Stimulated activated CD8-positive, alpha-beta memory T cell treated with anti-CD3 and anti-CD28 coated beads, Interleukin-2, amount 100 ng/mL, for 48 hours (primary cell): ENCODE results near the gene RBL1.
A peak's percentile ranks its signal among the peaks of the same experiment; 100 is the strongest.
"Not testable (repeated sequence)": the region's sequence is repeated elsewhere in the genome, so short reads cannot be mapped to it uniquely, and the experiment has no call there.

Experiments
- DNase-seq, 2 donors: peaks; one replicate each; pipeline ENCODE4 v3.0.0-alpha.2; 2020; ENCODE audit warnings: low read depth in 2 of 2

The RBL1 gene

DNA sequence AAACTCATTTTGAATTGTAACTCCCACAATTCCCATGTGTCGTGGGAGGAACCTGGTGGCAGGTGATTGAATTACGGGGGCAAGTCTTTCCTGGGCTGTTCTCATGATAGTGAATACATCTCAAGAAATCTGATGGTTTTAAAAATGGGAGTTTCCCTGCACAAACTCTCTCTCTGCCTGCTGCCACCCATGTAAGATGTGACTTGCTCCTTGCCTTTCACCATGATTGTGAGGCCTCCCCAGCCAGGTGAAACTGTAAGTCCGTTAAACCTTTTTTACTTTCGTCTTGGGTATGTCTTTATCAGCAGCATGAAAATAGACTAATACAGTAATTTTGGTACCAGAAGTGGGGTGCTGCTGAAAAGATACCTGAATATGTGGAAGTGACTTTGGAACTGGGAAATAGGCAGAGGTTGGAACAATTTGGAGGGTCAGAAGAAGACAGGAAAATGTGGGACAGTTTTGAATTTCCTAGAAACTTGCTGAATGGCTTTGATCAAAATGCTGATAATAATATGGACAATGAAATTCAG is 102.9 kb downstream of the RBL1 start:
- DNase-seq = no peak

GRCh38 chr20:36991703-36992102 is 104.1 kb downstream of the RBL1 start:
- DNase-seq = no peak

DNA sequence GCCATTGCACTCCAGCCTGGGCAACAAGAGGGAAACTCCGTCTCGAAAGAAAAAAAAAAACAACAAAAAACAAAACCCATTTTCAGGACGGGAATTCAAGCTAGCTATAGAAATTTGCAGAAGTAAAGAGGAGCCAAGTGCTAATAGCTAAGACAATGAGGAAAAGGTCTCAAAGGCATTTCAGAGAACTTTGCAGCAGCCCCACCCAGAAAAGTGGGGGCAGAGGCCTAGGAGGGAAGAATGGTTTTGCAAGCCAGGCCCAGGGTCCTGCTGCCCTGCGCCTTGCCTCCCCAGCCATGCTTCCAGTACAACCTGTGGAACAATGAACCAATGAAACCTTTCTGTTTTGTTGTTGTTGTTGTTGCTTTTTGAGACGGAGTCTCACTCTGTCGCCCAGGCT is 106.0 kb downstream of the RBL1 start:
- DNase-seq = no peak

- no peak for DNase-seq
Observed at GRCh38 chr20:36988494-36988966, 107.3 kb downstream of the RBL1 start.

GRCh38 chr20:36984257-36984638 is 111.5 kb downstream of the RBL1 start:
- DNase-seq = no peak

DNA sequence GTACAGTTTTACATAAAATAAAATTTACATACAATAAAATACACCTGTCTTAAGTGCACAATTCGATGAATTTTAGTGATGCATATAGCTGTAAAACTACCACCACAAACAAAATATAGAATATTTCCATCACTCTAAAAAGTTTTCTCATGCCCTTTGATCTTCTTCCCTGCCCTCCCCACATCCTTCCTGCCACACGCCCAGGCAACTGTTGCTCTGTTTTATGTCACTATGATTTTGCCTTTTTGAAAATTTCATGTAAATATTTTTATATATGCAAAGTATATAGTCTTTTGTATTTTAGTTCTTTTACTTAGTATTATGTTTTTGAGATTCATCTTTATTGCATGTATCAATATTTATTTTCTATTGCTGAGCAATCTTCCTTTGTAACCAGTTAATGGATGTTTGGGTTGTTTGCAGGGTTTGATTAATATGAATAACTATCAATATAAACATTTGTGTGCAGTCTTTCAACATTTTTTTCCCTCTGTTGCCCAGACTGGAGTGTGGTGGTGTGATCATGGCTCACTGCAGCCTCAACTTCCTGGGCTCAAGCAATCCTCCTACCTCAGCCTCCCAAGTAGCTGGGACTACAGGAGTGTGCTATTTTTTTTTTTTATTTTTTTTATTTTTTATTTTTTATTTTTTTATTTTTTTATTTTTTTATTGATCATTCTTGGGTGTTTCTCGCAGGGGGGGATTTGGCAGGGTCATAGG is 120.5 kb downstream of the RBL1 start:
- DNase-seq = peak in 1 of 2 donors; percentile 15

DNA sequence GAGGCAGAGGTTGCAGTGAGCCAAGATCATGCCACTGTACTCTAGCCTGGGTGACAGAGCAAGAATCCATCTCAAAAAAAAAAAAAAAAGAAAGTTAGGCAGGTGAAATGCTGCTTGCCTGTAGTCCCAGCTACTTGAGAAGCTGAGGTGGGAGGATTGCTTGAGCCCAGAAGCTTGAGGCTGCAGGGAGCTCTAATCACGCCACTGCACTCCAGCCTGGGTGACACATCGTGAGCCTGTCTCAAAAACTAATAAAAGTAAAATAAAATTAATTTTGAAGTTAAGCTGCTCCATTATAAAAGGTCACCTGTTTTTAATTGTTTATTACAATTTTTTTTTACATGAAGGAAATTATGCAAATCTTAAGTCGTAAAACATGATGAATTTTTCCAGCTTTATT is 121.1 kb downstream of the RBL1 start:
- no peak for DNase-seq

DNA sequence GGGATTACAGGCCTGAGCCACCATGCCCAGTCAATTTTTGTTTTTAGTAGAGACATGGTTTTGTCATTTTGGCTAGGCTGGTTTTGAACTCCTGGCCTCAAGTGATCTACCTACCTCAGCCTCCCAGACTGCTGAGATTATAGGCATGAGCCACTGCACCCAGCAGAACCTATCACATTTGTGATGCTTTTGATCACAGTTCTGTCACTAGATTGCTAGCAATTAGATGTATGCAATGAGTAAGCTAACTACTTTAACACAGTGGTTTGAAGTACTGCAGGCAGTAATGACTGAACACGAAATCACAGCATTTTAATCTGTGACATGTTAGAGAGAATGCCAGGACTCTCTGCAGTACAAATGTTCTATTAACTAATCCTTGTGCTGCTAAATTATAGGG is 124.7 kb downstream of the RBL1 start:
- no peak for DNase-seq

GRCh38 chr20:36969478-36970186 is 126.2 kb downstream of the RBL1 start:
- no peak for DNase-seq

DNA sequence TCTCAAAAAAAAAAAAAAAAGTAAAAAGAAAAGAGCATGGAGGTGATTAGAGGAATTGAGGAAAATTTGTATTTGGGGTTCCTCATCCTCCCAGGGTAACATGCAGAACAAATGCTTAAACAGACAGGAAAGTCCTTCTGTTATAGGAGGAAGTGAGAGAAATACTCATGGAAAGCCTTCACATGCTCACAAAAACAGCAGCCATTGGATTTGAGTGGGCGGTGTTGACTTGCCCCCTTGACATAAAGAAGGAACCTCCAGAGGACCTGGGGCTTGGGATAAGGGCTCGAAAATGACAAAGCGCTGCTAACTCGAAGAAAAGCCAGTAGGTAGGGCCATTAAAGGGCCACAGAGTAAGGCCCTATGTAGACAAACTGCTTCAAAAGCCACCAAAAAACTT is 126.7 kb downstream of the RBL1 start:
- DNase-seq = no peak

DNA sequence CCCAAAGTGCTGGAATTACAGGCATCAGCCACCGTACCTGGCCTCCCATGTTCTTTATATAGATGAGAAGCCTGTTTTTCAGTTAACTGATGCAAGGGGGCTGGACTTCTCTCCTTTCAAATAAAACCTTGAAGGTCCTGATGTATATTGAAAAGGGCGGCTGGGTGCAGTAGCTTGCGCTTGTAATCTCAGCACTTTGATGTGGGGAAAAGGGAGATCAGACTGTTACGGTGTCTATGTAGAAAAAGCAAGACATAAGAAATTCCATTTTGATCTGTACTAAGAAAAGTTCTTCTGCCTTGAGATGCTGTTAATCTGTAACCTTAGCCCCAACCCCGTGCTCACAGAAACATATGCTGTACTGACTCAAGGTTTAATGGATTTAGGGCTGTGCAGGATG is 128.2 kb downstream of the RBL1 start:
- DNase-seq = no peak

GRCh38 chr20:36966965-36967364 is 128.8 kb downstream of the RBL1 start:
- DNase-seq = not testable (repeated sequence)

DNA sequence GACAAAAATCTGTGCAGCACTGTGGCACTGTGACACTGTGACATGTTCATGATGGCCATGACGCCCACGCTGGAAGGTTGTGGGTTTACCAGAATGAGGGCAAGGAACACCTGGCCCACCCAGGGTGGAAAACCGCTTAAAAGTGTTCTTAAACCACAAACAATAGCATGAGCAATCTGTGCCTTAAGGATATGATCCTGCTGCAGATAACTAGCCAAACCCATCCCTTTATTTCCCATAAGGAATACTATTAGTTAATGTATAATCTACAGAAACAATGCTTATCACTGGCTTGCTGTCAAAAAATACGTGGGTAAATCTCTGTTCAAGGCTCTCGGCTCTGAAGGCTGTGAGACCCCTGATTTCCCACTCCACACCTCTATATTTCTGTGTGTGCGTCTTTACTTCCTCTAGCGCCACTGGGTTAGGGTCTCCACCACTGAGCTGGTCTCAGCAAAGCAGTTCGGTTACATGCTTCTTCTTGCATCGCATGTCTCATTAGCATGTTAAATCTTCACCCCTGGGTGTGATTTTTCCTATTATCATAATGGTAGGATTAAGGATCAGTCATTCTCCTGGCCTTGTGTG is 133.3 kb downstream of the RBL1 start:
- not testable (repeated sequence) for DNase-seq

DNA sequence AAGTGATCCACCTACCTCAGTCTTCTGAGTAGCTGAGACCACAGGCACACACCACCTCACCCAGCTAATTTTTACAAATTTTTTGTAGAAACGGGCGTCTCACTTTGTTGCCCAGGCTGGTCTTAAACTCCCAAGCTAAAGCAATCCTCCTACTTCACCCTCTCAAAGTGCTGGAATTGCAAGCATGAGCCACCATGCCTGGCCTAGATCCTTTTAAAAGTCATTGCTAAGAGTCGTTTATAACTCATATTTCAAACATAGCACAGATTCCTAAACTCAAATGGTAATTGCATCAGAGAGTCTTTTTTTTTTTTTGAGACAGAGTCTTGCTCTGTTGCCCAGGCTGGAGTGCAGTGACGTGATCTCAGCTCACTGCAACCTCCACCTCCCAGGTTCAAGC is 136.6 kb downstream of the RBL1 start:
- DNase-seq = no peak

DNA sequence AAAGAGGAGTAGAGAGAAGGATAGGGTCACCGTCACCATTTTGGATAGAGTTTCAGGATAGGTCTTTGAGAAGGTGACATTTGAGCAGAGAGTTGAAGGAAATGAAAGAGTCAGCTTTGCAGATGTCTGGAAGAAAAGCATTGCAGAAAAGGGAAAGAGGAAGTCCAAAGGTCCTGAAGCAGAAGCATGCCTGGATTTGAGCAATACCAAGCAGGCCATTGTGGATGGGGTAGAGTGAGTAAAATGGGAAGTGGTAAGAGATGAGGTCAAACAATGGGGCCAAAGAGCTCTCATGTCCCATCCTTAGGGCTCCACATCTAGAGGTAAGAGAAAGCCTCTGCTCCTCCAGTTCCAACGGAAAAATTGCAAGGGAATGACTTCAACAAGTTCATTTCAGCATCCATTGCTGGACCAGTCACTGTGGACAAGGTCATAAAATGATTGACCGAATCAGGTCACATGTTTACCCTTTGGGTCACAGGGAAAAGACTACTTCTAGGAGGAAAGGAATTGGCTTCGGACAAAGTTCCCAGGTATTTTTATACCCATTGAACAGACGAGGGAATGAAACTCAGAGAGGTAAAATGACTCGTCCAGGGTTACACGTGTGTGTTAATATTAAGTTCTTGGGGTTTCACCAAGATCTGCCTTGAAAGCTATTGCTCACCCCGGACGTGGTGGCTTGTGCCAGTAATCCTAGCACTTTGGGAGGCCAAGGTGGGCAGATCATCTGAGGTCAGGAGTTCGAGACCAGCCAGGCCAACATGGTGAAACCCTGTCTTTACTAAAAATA is 137.7 kb downstream of the RBL1 start:
- no peak for DNase-seq

DNA sequence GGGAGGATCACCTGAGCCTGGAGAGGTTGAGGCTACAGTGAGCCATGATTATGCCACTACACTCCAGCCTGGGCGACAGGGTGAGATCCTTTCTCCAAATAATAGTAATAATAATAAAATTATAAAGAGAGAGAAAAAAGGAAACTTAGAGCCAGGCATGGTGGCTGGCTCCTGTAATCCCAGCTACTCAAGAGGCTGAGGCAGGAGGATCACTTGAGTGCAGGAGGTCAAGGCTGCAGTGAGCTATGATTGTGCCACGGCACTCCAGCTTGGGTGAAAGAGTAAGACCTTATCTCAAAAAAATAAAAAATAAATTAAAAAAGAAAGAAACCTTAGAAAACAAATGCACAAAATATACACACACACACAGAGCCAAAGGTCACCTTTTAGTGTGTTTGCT is 139.1 kb downstream of the RBL1 start:
- no peak for DNase-seq

- DNase-seq = no peak
Observed at GRCh38 chr20:36956016-36956415, 139.8 kb downstream of the RBL1 start.

DNA sequence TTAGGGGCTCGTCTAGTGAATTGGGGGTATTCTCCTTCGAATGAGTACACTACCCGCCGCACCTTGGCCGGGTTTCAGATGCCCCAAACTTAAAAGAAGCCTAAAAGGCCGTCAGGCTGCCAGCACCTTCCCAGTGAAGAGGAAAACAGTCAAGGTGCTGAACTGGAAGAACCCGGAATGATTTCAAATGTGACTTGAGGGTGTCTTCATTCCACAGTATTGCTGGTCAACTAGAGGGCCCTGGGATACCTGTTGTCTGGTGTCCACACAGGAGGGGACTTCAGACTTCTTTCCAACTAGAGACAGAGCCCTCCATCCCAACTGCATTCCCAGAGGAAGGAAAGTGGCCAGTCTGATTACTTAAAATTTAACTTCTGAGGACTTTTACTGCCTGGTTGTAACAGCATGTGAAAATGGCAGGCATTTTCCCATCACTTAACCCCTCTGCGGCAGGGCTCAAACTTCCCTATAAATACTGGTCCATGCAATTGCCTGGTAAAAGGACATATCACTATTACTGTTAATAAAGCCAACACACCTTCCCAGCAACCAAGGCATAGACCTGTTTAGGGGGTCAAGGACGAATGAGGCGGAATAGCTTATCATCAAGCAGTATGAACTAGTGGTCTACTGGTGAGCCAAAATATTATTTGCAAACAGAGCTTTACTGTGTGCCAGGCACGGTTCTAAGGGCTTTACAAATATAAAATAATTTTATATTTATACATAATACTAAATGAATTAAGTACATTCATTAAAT is 143.6 kb downstream of the RBL1 start:
- DNase-seq = no peak

GRCh38 chr20:36951198-36951978 is 144.4 kb downstream of the RBL1 start, which contains the start of gene SAMHD1:
SAMHD1 (minus strand) TSS chr20:36951708; CDS start chr20:36951643, 65 bp downstream.
- DNase-seq = peak; percentile 89 to 92
